ENCODE results near the gene SLC22A14. TPM values are rescaled to one million over a fixed set of nuclear protein-coding genes. Genes with fewer than 3 reads are reported as not detected.

Gene SLC22A14
- total and polyA plus RNA-seq, 9 of the 15 experiments (the other 6 are each of a cell fraction or from before 2014, with no cell fraction given) = 0.03 to 0.07 TPM; not detected in 7

- TF ChIP-seq EHMT2 (IDR thresholded peaks at IDR 0.05) (no peak), ZNF316 (IDR thresholded peaks at IDR 0.05) (no peak), CLOCK (CRISPR knock-in tag; IDR thresholded peaks at IDR 0.05; ENCODE audit: borderline replicate concordance) (no peak), NR2F6 (CRISPR knock-in tag; IDR thresholded peaks at IDR 0.05) (no peak), ZNF696 (CRISPR knock-in tag; conservative IDR thresholded peaks at IDR 0.05) (no peak), BCL6 (CRISPR knock-in tag; IDR thresholded peaks at IDR 0.05) (no peak), KDM2B (CRISPR knock-in tag; IDR thresholded peaks at IDR 0.05) (peak; percentile 49; the same call in 1 of the 2 replicates), HOMEZ (CRISPR knock-in tag; IDR thresholded peaks at IDR 0.05) (no peak), CGGBP1 (CRISPR knock-in tag; IDR thresholded peaks at IDR 0.05) (no peak), TBL1XR1 (IDR thresholded peaks at IDR 0.05; ENCODE audit: low read length in 2 of 2) (no peak; a peak in 2 of 4 replicates), THRAP3 (IDR thresholded peaks at IDR 0.05; ENCODE audit: borderline replicate concordance) (no peak), MXD1 (CRISPR knock-in tag; IDR thresholded peaks at IDR 0.05; ENCODE audit: borderline replicate concordance, poor library complexity, severe bottlenecking) (peak; percentile 21), MBD1 (CRISPR knock-in tag; IDR thresholded peaks at IDR 0.05) (no peak), LARP7 (IDR thresholded peaks at IDR 0.05) (no peak; the same call in 1 of the 2 replicates), ATF4 (CRISPR knock-in tag; IDR thresholded peaks at IDR 0.05) (no peak), ARID2 (IDR thresholded peaks at IDR 0.05) (peak; percentile 100), RFX7 (CRISPR knock-in tag; IDR thresholded peaks at IDR 0.05) (no peak), NRF1 (conservative IDR thresholded peaks at IDR 0.05 in 1 of 2, IDR thresholded peaks at IDR 0.05 in 1 of 2) (peak; percentile 78 to 83), MED1 (CRISPR knock-in tag; IDR thresholded peaks at IDR 0.05; ENCODE audit: borderline replicate concordance) (0 out of 2 replicates have a peak, but pooled peaks have one; percentile 61), ZNF780A (CRISPR knock-in tag; IDR thresholded peaks at IDR 0.05) (no peak), EWSR1 (IDR thresholded peaks at IDR 0.05; ENCODE audit: borderline replicate concordance, low read depth, partially characterized antibody) (no peak)
These were observed 64.7 kb downstream of the SLC22A14 start, which contains the start of gene XYLB (continued) for GRCh38 chr3:38346587-38347410.

Data from K562 (cell line).